ENCODE results near the gene CSE1L. TPM values are rescaled to one million over a fixed set of nuclear protein-coding genes. Genes with fewer than 3 reads are reported as not detected.
A peak's percentile ranks its signal among the peaks of the same experiment; 100 is the strongest.
"Not testable (repeated sequence)": the region's sequence is repeated elsewhere in the genome, so short reads cannot be mapped to it uniquely, and the experiment has no call there.

The CSE1L gene, protein sequence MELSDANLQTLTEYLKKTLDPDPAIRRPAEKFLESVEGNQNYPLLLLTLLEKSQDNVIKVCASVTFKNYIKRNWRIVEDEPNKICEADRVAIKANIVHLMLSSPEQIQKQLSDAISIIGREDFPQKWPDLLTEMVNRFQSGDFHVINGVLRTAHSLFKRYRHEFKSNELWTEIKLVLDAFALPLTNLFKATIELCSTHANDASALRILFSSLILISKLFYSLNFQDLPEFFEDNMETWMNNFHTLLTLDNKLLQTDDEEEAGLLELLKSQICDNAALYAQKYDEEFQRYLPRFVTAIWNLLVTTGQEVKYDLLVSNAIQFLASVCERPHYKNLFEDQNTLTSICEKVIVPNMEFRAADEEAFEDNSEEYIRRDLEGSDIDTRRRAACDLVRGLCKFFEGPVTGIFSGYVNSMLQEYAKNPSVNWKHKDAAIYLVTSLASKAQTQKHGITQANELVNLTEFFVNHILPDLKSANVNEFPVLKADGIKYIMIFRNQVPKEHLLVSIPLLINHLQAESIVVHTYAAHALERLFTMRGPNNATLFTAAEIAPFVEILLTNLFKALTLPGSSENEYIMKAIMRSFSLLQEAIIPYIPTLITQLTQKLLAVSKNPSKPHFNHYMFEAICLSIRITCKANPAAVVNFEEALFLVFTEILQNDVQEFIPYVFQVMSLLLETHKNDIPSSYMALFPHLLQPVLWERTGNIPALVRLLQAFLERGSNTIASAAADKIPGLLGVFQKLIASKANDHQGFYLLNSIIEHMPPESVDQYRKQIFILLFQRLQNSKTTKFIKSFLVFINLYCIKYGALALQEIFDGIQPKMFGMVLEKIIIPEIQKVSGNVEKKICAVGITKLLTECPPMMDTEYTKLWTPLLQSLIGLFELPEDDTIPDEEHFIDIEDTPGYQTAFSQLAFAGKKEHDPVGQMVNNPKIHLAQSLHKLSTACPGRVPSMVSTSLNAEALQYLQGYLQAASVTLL
- 177 and 201 TPM in 2 replicates for total RNA-seq (2014; rRNA removed)
- polyA plus RNA-seq (2012) = 44.7 TPM

DNA sequence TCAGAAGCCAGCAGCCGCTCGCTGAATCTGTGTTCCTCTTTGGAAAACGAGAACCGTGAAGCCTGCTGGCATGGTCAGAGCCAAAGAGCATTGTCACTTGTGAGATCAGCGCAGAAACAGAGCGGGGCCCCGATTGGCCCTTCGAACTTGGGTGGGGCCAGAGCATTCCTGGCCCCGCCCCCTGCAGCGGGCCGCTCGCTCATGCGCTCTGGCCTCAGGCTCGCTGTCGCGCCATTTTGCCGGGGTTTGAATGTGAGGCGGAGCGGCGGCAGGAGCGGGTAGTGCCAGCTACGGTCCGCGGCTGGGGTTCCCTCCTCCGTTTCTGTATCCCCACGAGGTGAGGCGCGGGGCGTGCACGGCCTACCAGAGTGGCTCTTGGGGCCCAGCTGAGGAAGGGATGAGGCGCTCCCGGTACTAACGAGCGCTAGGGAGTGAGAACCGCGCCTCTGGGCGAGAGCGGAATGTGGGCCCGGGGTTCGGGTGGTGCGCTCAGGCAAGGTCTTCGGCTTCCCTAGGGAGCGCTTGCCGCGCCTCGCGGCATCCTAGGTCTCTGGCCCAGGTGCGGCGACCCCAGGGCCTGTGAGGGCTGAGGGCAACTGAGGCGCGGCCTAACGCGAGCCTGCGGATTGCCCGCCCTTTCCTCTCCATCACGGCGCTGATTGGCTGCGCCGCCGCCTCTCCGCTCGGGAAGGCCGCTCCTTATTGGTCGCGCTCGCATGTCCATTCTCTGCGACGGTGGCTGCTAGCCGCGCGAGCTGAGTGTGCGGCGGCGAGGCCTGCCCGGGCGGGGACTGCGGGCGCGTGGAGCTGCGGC is at the start of gene CSE1L:
Gene CSE1L, plus strand, starts transcription at position 226 of the 814 bp plus-strand sequence. CDS start 12,152 bp downstream, outside the sequence.
- peak; percentile 94 for DNase-seq (ENCODE audit: low read depth)

DNA sequence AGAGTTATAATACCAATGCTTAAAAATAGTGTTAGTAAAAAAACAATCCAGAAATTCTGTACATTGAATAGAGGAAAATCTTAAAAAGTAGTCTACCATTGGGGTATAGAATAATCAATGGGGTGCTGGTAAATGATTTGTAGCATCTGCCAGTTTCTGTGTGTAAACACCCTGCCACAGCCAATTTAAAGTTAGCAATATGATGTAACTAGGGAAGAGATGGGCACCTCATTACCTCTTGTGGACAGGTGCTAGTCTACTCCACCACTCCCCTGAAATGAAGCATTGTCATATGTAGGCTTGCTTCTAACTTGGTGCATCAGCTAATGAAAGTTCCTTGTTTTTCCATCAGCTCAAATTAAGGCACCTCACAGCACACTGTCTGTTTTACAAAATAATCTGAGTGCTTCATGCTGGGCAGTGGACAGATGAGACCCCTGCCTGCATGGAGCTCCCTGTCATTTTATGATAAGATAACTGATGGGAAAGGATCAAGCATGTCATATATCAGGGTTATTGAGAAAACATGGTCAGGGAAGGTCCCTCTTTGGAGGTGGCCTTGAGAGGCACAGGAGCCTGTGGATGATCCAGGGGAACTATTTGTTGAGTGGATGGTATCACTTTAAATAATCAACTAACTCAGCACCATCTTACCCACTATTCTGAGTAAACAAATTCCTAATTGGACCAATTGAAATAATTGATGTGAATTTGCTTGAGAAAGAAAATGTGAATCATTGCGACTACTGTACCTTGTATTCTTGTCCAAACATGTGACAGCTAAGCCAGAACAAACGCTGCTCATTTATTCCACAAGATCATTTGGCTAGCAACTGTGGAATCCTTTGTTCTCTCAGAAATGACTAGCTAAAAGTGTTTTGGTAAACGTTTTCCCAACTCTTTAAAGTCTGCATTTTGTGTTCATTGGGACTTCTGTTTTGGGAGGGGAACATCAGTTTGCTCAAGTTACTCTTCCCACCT is 45.9 kb upstream of the CSE1L start:
- peak; percentile 2 for DNase-seq (ENCODE audit: low read depth)

DNA sequence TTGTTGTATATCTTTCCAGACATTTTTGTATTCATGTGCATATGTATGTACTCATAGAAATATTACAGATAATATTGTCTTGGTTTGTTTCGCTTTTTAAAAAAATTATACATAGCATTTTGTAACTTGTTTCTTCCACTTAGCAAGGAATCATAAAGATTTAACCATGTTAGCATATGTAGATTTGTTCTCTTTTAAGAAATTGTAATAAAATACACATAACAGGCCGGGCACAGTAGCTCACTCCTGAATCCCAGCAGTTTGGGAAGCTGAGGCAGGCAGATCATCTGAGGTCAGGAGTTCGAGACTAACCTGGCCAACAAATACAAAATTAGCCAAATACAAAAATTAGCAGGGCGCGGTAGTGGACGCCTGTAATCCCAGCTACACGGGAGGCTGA is 44.4 kb upstream of the CSE1L start:
- no peak for DNase-seq (ENCODE audit: low read depth)

DNA sequence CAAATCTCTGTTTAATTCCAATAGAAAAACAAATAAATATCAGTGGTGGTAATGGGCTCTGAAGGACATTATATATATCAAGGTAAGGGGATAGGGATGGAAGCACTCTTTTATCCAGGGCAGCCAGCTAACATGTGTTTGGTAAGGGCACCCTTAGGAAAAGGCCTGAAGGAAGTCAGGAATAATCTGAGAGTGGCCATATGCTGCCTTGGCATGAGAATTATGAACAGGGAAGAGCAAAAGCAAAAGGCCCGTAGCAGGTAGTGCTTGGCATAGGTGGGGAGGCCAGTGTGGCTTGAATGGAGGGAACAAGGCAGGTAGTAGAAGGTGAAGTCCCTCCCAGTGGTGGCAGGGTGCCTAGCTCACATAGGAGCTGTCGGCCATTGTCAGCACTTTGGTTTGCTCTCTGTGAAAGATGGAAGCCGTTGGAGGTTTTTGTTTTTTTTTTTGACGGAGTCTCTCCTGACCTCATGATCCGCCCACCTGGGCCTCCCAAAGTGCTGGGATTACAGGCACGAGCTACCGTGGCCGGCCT is 39.6 kb upstream of the CSE1L start:
- no peak for DNase-seq (ENCODE audit: low read depth)

DNA sequence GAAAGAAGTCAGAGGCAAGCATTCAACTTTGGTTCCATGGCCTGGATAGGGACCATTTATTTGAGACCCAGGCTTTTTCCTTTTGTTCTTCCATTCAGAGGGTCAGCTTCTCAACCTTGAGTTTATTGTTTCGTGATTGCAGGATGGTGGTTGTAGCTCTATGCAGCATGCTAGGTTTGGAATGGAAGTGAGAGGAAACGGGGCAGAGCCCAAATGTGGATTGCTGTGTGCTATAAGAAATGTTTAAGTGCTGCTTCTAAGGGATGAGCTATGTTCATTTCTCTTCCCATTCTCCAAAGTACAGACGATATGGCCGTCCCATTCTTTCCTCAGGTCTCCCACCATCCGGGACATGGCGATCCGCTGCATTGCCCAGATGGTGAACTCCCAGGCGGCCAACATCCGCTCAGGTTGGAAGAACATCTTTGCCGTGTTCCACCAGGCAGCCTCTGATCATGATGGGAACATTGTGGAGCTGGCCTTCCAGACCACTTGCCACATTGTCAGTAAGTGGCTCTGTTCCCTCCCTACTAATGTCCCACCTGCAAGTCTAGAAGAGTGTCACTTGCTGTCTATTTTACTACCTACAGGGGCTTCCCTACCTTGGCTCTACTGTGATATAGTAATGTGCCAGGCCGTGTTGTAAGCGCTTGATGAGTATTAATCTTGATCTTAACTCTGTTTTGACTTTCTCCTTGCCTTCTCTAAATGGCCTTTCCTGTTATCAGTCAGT is 36.0 kb upstream of the CSE1L start:
- DNase-seq (ENCODE audit: low read depth) = no peak

DNA sequence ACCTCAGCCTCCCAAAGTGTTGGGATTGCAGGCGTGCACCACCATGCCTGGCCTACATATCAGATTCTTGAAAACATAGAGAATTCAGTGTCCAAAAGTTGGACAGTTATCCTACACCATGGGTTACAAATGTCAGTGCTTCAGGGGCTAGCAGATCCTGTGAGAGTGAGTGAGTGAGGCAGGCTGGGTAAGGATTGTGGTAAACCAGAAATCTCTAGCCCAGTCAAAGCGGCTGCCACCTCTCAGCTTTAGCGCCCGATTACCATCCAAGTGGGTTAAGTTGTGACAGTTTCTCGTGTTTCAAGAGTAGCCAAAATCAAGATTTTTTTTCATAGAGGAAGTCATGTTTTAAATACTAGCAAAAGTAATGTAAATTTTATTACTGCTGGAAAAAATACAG is 21.9 kb upstream of the CSE1L start:
- DNase-seq (ENCODE audit: low read depth) = no peak

DNA sequence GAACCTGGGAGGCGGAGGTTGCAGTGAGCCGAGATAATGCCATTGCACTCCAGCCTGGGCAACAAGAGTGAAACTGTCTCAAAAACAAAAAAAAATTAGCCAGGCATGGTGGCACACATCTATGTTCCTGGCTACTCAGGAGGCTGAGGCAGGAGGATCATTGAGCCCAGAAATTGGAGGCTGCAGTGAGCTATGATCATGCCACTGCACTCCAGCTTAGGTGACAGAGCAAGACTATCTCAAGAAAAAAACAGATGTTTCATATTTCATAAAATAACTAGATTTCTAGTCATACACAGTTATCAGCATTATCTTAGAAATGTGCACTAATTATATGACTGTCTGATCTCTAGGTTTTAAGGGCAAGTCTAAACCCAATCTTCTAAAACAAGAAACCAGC is 17.9 kb upstream of the CSE1L start:
- not testable (repeated sequence) for DNase-seq (ENCODE audit: low read depth)

DNA sequence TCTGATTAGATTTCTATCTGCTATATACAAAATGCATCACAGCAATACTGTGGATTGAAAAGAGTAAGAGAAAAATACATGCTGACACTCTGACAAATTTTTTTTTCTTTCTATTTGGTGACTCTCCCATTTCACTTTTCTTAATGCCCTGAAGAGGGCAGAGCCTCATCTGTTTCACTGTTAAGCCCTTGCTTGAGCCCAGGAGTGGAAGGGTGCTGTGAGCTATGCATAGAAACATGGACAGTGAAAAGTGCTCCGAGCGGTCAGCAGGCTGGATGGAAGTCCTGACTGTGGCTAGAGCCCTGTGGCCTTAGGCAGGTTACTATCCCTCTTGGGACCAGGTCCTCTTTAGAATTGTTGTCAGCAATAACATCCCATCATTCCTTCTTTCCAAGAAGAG is 17.4 kb upstream of the CSE1L start:
- peak; percentile 15 for DNase-seq (ENCODE audit: low read depth)

DNA sequence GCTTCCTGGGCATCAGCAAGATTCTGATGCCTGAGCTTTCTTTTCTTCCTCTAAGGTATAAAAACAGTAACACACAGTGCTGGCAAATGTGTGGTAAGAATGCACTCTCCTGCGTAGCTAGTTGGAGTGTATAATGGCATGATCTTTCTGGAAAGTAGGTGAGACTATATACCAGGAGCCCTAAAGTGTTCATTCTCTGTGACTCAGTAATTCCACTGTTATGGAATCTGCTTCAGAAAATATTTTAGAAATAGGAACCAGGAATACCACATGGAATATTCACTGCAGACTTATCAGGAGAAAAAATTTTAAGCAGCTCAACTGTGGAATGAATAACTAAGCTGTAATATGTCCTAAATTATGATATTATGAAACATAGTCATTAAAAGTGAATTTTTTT is 16.9 kb upstream of the CSE1L start:
- no peak for DNase-seq (ENCODE audit: low read depth)

DNA sequence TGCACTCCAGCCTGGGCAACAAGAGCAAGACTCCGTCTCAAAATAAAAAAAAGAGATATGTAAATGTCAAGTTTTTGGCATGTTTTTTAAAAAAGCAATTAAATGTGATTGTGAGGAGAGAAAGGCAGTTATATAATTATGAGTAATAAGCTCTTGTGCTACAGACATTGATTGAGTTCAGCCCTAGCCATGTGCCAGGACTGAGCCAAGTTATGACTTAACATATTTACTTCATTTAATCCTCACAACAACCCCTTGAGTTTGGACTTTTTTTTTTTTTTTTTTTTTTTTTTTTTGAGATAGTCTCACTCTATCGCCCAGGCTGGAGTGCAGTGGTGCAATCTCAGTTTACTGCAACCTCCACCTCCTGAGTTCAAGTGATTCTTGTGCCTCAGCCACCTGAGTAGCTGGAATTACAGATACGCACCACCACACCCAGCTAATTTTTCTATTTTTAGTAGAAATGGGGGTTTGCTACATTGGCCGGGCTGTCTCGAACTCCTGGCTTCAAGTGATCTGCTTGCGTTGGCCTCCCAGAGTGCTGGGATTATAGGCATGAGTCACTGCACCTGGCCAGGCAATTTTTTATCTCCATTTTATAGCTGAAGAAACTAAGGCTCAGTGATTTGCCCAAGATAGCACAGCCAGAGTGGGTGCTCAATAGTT is 15.0 kb upstream of the CSE1L start:
- DNase-seq (ENCODE audit: low read depth) = no peak

DNA sequence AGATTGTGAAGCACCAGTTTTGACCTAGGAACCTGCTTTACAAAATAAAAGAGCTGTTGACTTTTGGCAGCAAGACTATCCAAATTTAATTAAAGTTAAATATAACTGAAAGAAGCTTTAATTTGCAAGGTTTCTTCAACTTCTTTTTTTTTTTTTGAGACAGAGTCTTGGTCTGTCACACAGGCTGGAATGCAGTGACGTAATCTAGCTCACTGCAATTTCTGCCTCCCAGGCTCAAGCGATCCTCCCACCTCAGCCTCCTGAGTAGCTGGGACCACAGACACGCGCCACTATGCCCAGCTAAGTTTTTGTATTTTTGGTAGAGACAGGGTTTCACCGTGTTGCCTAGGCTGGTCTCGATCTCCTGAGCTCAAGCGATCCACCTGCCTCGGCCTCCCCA is 13.7 kb upstream of the CSE1L start:
- DNase-seq (ENCODE audit: low read depth) = no peak

DNA sequence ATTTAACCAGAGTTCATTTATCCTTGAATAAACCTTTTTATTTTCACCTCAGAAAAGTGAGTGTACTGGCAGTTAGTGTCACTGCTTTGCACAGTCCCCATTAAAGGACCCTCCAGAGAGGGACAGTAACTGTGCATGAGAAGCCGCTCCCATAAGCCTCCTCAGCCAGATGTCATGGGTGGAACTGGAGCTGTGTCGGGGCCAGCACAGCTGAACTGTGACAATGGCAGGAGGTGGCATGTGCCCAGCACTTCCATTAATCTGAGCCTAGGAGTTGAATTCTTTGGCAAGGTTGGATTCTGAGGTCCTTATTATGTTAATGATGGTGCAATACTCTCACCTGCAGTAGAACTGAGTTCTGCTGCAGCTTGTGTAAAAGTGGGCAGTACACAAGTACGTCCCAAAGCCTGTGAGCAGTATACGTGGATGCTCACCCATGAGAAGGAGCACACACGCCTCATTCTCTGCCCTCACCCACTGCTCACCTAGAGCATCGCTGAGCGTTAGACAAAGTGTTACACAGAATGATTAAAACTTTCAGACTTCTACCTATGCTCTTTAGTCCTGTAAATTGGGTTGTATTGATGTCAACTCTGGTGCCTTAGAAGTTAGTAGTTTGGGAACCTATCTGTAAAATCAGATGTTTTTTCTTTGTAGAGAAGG is 11.9 kb upstream of the CSE1L start:
- no peak for DNase-seq (ENCODE audit: low read depth)

DNA sequence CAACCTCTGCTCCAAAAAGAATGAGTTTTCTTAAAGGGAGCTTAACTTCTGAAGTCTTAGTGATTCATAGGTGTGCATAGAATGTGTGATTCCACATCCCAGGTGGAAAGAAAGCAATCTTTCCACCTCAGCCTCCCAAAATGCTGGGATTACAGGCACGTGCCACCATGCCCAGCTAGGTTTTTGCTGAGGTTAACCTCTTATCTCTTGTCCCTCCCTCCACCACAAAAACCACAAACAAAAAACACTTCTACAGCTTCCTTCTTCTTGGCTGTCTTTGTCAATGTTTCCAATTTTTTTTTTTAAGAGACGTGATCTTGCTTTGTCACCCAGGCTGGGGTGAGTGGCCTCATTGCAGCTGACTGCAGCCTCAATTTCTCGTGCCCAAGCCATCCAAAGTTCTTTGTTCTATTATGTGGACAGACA is 8.1 kb upstream of the CSE1L start:
- no peak for DNase-seq (ENCODE audit: low read depth)

DNA sequence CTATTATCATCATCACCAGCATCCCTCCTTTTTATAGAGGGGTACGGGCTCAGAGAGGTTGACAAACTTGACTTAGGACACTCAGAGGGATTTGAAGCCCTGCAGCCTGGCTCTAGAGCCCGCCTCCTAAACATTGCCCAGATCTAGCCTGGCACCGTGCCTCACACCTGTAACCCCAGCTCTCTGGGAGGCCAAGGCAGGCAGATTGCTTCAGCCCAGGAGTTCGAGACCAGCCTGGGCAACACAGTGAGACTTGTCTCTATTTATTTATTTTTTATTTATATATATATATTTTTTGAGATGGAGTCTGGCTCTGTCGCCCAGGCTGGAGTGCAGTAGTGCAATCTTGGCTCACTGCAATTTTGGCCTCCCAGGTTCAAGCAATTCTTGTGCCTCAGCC is 6.3 kb upstream of the CSE1L start:
- DNase-seq (ENCODE audit: low read depth) = no peak

DNA sequence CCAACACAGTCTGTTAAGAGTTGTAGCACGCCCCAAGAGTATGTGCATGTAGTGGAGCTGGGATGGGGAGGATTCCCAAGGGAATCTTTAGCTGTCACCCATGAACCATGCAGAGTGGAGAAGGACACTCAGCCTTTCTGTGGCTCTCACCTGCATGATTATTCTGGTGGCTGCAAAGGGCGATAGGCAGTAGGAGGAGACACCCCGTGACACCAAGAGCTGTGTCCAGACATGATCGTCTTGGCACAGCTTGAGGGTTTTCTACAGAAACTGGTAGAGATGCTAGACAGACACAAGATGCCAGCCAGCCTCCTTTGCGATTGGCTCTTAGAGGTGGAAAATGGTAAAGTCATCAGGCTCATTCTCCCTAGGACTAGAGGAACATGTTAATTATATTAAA is 3.1 kb upstream of the CSE1L start:
- DNase-seq (ENCODE audit: low read depth) = no peak

DNA sequence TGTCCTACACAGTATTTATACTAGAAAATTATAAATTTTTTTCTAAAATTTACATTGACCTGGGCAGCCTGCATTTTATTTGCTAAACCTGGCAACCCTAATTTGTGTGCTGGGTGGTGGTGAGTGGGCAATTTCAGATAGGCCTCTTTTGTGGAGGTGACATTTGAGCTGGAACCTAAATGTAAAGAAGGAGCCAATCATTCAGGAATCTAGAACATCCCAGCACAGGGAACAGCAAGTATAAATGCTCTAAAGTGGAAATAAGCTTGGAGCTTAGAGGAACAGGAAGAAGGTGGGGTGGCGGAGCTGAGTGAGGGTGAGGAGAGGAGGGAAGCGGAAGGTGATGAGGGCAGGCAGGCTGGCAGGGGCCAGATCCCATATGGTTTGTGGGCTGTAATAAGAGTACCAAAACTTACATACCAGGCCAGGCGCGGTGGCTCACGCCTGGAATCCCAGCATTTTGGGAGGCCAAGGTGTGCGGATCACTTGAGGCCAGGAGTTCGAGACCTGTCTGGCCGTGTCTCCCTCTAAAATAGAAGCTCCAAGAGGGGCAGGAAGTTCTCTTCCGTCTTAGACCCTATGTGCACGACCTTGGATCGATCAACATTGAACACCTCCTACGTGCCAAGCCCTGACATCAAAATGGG is 549 bp upstream of the CSE1L start:
- DNase-seq (ENCODE audit: low read depth) = no peak

DNA sequence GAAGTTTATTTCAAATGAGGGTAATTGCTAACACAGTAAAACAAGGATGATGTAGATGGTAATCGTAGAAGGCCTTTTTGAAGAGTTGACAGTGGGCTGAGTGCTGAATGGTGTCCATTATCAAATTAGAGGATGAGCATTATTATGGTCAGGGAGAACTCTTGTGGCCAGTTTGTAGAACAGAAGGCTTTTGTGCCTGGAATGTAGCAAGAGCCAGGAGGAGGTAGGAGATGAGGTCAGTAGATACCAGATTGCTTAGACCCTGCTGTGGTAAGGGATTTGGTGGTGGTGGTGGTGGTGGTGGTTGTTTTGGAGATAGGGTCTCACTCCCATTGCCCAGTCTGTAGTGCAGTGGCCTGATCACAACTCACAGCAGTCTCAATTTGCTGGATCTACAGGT is 6.2 kb downstream of the CSE1L start:
- DNase-seq (ENCODE audit: low read depth) = no peak

Measured in LHCN-M2 (cell line).